HL-60 (cell line): Measurements from ENCODE around the gene CCDC102A.
"Not testable (repeated sequence)": the region's sequence is repeated elsewhere in the genome, so short reads cannot be mapped to it uniquely, and the experiment has no call there.

Experiments
- DNase-seq, 2 experiments: peaks; one replicate each; pipeline ENCODE4 v3.0.0-alpha.2; 2010 to 2020; ENCODE audit warnings: low read depth in 1 of 2, low spot score in 1 of 2
- H3K27ac ChIP-seq: fragments of 250-450 bp; sonication (Bioruptor Pico); replicated peaks from 2 replicates; pipeline ENCODE4 v1.5.1; 2020; ENCODE audit warnings: mild to moderate bottlenecking, moderate library complexity
- H3K27me3 ChIP-seq: fragments of 250-450 bp; sonication (Bioruptor Pico); 2 replicates; pipeline ENCODE4 v1.5.1; 2021; ENCODE audit warnings: mild to moderate bottlenecking, moderate library complexity; ENCODE audit not compliant: insufficient read depth, poor library complexity, severe bottlenecking
- H3K4me3 ChIP-seq: replicated peaks from 2 replicates; pipeline ENCODE4 v1.5.1; 2011; ENCODE audit warnings: mild to moderate bottlenecking, control low read depth, low read length; ENCODE audit not compliant: insufficient read depth
- GABPA ChIP-seq: IDR thresholded peaks from 2 replicates; pipeline ENCODE4 v1.6.1; 2012; ENCODE audit warnings: low read depth
- POLR2AphosphoS5 ChIP-seq: IDR thresholded peaks from 2 replicates; pipeline ENCODE4 v1.6.1; 2012; ENCODE audit warnings: low read depth
- SPI1 ChIP-seq: IDR thresholded peaks from 2 replicates; pipeline ENCODE4 v1.6.1; 2012; ENCODE audit warnings: low read depth, mild to moderate bottlenecking, borderline replicate concordance
- TF ChIP-seq, protein P1 (sequence below): IDR thresholded peaks from 2 replicates; pipeline ENCODE4 v1.6.1; 2012; ENCODE audit warnings: low read depth; ENCODE audit not compliant: insufficient replicate concordance
- TF ChIP-seq, protein P2 (sequence below): IDR thresholded peaks from one replicate; pipeline ENCODE4 v1.5.1; 2011; ENCODE audit warnings: low read length, control low read depth, inconsistent platforms; ENCODE audit not compliant: insufficient read depth

The CCDC102A gene

DNA sequence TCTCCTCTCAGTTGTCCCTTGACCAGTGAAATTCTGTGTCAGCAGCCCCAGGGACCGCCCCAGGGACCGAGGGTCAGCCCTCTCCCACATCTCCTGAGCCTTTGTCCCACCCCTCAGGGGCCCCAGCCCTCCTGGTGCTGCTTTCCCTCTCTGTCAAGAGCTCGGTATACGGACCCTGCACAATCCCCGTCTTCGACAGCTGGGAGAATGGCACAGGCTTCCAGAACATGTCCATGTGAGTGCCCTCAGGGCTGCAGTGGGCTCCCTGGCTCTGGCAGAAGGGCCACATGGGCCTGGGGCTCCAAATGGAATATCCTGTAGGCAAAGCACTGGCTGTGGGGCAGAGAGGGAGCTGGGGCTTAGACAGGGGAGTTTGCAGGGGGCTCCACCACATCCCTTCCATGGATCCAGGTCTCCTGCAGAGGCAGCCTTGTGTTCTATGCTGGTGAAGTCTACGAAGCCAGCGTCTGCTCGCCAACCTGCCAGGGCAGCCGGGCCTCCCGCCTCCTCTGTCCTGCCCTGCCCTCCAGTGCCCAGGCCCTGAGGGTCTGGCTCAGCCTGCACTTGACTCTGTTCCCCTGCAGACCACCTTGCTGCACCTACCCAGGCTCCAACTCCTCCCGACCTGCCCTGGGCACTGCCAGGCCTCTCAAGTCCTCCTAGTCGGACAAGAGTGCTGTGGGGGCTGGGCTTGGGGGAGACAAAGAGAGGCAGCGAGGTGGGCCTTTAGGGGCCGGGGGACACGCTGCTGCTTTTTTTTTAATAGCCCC is 34.1 kb upstream of the CCDC102A start:
- H3K27ac ChIP-seq: no peak overlapping the region
- TF ChIP-seq SPI1 (no peak), GABPA (no peak), POLR2AphosphoS5 (no peak)
- TF ChIP-seq, protein P1, sequence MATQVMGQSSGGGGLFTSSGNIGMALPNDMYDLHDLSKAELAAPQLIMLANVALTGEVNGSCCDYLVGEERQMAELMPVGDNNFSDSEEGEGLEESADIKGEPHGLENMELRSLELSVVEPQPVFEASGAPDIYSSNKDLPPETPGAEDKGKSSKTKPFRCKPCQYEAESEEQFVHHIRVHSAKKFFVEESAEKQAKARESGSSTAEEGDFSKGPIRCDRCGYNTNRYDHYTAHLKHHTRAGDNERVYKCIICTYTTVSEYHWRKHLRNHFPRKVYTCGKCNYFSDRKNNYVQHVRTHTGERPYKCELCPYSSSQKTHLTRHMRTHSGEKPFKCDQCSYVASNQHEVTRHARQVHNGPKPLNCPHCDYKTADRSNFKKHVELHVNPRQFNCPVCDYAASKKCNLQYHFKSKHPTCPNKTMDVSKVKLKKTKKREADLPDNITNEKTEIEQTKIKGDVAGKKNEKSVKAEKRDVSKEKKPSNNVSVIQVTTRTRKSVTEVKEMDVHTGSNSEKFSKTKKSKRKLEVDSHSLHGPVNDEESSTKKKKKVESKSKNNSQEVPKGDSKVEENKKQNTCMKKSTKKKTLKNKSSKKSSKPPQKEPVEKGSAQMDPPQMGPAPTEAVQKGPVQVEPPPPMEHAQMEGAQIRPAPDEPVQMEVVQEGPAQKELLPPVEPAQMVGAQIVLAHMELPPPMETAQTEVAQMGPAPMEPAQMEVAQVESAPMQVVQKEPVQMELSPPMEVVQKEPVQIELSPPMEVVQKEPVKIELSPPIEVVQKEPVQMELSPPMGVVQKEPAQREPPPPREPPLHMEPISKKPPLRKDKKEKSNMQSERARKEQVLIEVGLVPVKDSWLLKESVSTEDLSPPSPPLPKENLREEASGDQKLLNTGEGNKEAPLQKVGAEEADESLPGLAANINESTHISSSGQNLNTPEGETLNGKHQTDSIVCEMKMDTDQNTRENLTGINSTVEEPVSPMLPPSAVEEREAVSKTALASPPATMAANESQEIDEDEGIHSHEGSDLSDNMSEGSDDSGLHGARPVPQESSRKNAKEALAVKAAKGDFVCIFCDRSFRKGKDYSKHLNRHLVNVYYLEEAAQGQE: no peak
- TF ChIP-seq, protein P2, sequence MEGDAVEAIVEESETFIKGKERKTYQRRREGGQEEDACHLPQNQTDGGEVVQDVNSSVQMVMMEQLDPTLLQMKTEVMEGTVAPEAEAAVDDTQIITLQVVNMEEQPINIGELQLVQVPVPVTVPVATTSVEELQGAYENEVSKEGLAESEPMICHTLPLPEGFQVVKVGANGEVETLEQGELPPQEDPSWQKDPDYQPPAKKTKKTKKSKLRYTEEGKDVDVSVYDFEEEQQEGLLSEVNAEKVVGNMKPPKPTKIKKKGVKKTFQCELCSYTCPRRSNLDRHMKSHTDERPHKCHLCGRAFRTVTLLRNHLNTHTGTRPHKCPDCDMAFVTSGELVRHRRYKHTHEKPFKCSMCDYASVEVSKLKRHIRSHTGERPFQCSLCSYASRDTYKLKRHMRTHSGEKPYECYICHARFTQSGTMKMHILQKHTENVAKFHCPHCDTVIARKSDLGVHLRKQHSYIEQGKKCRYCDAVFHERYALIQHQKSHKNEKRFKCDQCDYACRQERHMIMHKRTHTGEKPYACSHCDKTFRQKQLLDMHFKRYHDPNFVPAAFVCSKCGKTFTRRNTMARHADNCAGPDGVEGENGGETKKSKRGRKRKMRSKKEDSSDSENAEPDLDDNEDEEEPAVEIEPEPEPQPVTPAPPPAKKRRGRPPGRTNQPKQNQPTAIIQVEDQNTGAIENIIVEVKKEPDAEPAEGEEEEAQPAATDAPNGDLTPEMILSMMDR: no peak
- H3K27me3 ChIP-seq: no peaks in the 10 kb centered on the region
- no peak for DNase-seq
- no peak overlapping the region for H3K4me3 ChIP-seq

DNA sequence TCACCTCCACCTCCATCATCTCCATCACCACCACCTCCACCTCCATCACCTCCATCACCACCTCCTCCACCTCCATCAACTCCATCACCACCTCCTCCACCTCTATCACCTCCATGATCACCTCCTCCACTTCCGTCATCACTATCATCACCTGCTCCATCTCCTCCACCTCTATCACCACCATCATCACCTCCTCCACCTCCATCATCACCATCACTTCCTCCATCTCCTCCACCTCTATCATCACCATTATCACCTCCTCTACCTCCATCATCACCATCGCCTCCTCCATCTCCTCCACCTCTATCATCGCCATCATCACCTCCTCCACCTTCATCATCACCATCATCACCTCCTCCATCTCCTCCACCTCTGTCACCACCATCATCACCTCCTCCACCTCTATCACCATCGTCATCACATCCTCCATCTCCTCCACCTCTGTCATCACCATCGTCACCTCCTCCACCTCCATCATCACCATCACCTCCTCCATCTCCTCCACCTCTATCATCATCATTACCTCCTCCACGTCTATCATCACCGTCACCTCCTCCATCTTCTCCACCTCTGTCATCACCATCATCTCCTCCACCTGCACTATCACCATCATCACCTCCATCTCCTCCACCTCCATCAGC is 33.1 kb upstream of the CCDC102A start:
- Histone ChIP-seq H3K4me3 (no peak overlapping the region), H3K27ac (no peak overlapping the region), H3K27me3 (no peaks in the 10 kb centered on the region)
- TF ChIP-seq, protein P2: no peak
- no peak for TF ChIP-seq SPI1
- TF ChIP-seq, protein P1: no peak
- TF ChIP-seq POLR2AphosphoS5: no peak
- no peak for TF ChIP-seq GABPA
- no peak for DNase-seq

DNA sequence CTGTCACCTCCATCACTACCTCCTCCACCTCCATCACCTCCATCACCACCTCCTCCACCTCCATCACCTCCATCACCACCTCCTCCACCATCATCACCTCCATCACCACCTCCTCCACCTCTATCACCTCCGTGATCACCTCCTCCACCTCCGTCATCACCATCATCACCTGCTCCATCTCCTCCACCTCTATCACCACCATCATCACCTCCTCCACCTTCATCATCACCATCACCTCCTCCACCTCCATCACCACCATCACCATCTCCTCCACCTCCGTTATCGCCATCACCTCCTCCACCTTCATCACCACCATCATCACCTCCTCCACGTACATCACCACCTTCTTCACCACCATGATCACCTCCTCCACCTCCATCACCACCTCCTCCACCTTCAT is 32.4 kb upstream of the CCDC102A start:
- not testable (repeated sequence) for DNase-seq, H3K27ac ChIP-seq, H3K27me3 ChIP-seq, H3K4me3 ChIP-seq

DNA sequence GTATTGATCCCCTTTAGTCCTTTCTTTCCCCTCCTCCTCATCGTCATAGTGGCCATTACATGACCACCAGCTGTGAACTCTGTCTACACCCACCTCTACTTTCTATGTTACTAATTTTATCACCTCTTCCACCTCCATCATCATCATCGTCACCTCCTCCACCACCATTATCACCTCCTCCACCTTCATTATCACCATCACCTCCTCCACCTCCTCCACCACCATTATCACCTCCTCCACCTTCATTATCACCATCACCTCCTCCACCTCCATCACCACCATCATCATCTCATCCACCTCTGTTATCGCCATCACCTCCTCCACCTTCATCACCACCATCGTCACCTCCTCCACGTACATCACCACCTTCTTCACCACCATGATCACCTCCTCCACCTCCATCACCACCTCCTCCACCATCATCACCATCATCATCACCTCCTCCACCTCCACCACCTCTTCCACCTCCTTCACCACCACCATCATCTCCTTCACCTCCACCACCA is 31.9 kb upstream of the CCDC102A start:
- no peak overlapping the region for H3K4me3 ChIP-seq
- DNase-seq: no peak

More for the DNA sequence above, 31.9 kb upstream of the CCDC102A start:
- Histone ChIP-seq H3K27me3 (no peaks in the 10 kb centered on the region), H3K27ac (no peak overlapping the region)
- TF ChIP-seq, protein P2: no peak
- TF ChIP-seq SPI1: no peak
- TF ChIP-seq POLR2AphosphoS5: no peak
- TF ChIP-seq, protein P1: no peak
- TF ChIP-seq GABPA: no peak
